ENCODE results near the gene SV2C.

SV2C gene

GRCh38 chr5:76099756-76100155 lies 16.6 kb downstream of the SV2C start:
- no peak for DNase-seq

DNA sequence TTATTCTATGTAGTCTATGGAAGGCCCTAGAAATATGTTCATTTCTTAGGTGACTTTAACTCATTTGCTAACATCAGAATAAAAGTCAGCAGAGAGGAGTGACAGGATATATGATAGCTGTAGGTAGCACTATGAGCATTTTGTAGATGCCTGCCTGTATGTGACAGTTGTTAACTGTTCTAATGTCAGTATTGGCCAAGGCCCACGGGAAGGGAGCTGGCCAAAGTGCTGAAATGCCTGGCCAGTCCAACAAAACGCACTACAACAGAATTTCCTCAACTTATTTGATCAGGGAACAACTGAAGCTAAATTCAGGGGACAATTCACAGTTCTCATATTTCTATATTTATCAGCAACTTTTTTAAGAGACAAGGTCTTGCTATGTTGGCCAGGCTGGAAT lies 20.8 kb downstream of the SV2C start:
- no peak for DNase-seq

DNA sequence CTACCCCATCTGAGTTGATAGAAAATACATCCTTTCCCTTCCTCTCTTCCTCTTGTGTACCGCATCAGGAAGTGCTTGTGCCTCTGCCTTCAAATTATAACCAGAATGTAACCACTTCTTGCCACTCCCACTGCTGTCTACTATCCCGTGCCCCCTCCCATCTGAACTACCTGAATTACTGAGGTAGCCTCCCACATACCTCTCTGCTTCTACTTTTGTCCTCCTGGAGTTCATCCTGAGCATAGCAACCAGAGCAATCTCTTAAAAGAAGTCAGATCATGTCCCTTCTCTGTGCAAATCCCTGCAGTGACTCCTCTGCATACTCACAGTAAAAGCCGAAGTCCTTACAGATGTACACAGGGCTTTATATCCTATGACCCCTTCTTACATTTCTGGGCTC lies 23.0 kb downstream of the SV2C start:
- no peak for DNase-seq

DNA sequence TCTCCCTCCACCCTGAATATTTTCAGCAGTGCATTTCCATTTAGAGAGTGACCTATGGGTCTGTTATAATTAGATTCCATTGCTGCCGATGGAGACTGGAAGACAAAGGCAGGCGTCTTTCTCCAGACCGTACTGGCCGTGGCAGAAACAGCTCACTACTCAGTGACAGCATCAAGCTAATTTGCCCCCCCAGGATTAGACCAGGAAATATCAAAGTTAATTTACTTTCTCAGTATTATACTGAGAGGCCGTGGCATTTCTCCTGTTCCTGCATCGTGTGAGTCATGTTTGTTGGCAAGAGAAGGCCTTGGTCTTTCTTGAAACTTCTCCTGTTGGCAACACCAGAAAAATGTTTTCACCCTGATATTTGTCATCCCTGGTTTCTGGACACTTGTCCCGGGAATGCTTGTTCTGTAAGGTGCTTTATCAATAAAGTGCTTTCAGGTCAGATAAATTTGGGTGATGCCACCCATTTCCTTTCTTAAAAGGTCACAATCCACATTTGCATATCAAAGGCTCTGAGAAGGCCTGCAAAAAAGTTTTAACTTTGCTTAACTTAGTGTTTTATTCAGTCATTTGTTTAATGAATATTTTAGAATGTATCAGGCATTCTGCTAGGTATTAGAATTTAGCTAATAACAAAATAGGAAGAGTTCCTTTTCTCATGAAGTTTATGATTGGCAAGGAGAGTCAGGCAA lies 28.4 kb downstream of the SV2C start:
- DNase-seq: no peak

- DNase-seq: no peak
Measured at GRCh38 chr5:76113103-76113502, 29.9 kb downstream of the SV2C start.

- no peak for DNase-seq
Measured at GRCh38 chr5:76114179-76114851, 31.1 kb downstream of the SV2C start.

DNA sequence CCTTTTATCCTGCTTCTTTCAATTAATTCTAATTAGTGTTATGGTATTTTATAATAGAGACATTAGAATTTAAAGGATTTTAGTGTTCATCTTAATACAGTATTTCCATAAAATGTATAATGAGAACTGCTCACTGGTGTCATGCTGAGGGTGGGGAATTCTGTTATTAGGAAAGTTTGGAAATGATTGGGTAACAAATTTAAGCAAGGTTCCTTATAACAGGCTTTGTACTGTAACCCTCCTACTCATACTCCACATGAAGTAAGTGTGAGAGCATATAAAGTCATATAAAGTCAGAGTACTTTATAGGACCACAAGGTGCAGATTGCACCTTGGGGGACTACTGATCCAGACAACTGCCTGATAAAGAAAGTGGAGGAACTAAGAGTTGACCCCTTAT lies 42.2 kb downstream of the SV2C start:
- DNase-seq: no peak

GRCh38 chr5:76125888-76126287 lies 42.7 kb downstream of the SV2C start:
- DNase-seq: no peak

- DNase-seq: no peak
Measured at GRCh38 chr5:76134003-76134402, 50.8 kb downstream of the SV2C start.

DNA sequence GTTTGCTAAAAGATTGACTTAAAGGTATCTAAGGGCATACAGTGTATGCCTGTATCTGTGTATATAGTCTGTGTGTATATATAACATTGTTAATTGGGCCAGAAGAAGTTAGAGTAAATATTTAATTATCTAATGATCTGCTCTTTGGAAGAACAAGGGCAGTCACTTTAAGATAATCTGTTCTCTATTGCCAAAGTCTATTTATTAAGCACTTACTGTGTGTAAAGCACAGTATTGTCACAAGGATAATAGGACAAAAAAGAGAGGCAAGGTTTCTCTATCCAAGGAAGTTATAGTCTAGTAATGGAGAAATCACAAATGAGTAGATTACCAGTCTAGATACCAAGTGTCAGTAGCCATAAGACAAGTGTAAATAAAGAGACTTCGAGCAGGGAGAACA lies 51.5 kb downstream of the SV2C start:
- DNase-seq: no peak

- DNase-seq: no peak
Measured at GRCh38 chr5:76137887-76138542, 54.8 kb downstream of the SV2C start.

GRCh38 chr5:76143884-76144283 lies 60.7 kb downstream of the SV2C start:
- DNase-seq: no peak

- DNase-seq: no peak
Measured at GRCh38 chr5:76144513-76145274, 61.5 kb downstream of the SV2C start.

DNA sequence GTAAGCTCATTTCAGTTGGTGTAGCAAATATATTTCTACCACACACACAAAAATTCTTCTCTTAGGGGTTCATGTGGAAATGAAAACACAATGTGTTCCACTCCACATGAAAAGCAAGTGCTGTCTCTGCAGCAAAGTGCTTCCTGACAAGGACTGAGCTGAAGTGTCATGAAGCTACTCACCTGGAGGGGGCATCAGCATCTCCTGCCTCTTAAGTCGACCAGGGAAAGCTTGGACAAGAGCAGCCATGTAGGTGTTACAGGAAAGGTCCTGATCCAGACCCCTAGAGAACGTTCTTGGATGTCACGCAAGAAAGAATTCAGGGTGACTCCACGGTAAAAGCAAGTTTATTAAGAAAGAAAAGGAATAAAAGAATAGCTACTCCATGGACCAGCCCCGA lies 62.8 kb downstream of the SV2C start:
- no peak for DNase-seq

GRCh38 chr5:76149636-76150035 lies 66.5 kb downstream of the SV2C start:
- no peak for DNase-seq

DNA sequence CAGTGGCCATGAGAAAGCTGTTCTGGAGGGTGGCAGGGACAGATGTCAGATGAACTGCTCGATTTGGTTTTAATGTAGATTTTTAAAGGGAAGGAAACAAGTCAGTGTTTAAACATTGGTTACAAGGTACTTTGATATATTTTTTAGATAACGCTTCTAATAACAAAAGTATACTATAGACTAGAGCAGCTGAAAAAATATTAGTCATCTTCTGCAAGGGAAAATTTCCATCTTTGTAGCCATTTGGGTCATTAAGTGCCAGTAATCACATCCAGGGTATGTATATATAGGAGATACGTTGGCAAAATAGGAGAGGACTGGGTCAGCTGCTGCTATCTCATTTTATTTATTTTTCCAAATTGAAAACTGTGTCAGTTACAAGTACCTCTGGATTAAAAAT lies 69.0 kb downstream of the SV2C start:
- no peak for DNase-seq

DNA sequence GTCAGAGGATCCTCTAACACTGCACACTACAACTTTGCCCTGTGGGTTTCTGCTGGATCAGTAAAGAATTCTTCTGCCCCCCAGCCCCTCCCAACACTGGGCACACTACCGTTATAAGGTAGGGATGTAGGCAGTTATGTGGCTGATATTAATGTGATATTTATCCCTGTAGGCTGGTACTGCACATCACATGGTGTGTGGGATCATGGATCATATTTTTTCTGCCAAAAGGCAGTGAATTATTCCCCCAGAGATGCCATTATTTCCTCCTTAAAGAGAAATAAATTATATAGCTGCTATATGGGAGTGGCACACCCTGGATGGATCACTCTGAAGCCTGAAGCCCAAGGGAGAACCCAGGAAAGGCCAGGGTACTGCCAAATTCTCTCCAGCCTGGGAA lies 69.5 kb downstream of the SV2C start:
- DNase-seq: no peak

GRCh38 chr5:76153271-76153670 lies 70.1 kb downstream of the SV2C start:
- DNase-seq: no peak

DNA sequence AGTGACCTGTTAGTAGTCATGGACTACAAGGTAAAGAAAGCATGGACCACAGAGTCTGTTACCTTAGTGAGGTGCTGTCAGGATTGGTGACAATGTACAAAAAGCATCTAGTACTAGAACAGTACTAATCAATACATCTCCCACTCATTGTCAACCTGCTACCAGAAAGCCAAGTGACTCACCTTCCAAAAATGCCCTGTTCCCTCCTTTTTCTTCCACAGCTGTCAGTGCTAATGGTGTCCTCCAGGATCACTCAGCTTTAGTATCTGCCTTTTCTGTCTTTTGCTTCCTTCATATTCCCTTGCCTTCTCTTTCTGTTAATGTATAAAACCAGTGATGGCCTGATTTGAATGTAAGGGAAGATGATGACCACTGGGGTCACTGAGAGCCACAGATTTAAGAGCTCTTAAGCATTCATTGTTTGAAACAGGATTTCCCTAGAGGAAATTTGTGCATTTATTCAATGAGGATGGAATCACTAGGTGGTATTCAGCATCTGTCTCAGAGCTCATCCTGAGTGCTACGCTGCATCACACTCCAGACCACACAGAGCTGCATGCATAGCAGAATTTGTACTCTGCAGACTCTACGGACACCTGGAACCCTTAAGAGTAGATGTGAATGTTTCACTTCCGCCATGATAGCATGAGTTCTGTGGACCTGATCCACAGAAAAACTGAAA lies 71.0 kb downstream of the SV2C start:
- no peak for DNase-seq

- no peak for DNase-seq
Measured at GRCh38 chr5:76155536-76155935, 72.4 kb downstream of the SV2C start.

DNA sequence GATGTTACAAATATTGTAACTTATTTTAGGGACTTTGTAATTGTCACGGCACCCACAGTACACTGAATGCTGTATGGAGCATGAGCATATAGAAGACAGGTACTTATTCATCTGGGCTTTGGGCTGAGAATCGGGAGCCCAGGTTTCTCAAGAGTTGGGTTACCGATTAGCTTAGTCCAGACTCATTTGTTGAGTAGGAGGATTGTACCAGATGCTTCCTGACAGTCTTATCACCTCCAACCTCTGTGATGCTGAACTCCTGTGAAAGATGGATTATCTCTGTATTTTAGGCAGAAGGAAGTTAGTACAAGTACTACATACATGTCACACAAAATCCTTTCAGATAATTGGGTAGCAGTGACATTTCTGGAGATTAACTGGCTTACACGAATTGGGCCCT lies 79.2 kb downstream of the SV2C start:
- no peak for DNase-seq

GRCh38 chr5:76163111-76163628 lies 80.0 kb downstream of the SV2C start:
- DNase-seq: no peak

DNA sequence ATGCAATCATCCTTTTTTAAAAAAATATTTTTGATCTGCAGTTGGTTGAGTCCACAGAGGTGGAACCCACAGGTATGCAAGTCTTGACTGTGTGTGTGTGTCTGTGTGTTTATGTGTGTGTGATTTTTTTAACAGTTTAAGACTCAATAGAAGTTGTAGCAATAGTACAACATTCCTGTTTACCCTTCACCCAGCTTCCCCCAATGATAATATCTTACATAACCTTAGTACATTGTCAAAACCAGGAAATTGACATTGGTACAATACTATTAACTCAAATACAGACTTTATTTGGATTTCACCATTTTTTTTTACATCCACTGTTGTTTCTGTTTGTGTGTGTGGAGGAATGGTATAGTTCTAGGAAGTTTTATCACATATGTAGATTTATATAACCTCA lies 81.8 kb downstream of the SV2C start:
- no peak for DNase-seq

Data from NCI-H446 (cell line).